Activated CD8-positive, alpha-beta memory T cell treated with anti-CD3 and anti-CD28 coated beads for 4 hours (primary cell): ENCODE results near the gene RAD54L.
"Not testable (repeated sequence)": the region's sequence is repeated elsewhere in the genome, so short reads cannot be mapped to it uniquely, and the experiment has no call there.

Experiments used
- DNase-seq, 2 donors: peaks; one replicate each; pipeline ENCODE4 v3.0.0-alpha.2; 2020; ENCODE audit warnings: low read depth in 2 of 2

RAD54L gene

GRCh38 chr1:46241733-46242132, 5.8 kb upstream of the RAD54L start:
- DNase-seq, result not testable (repeated sequence)

- no peak for DNase-seq
Measured at GRCh38 chr1:46242918-46243317, 4.6 kb upstream of the RAD54L start.

- DNase-seq, result not testable (repeated sequence)
Measured at GRCh38 chr1:46243831-46244230, 3.7 kb upstream of the RAD54L start.

GRCh38 chr1:46244656-46245371, 2.7 kb upstream of the RAD54L start:
- no peak for DNase-seq

GRCh38 chr1:46246136-46246535, 1.4 kb upstream of the RAD54L start:
- DNase-seq, result not testable (repeated sequence)

- DNase-seq, result peak; percentile 38 to 41
Measured at GRCh38 chr1:46246548-46247435, 771 bp upstream of the RAD54L start.

- DNase-seq, result no peak
Measured at GRCh38 chr1:46248122-46248920, 758 bp downstream of the RAD54L start.

GRCh38 chr1:46254668-46255067, 7.1 kb downstream of the RAD54L start:
- DNase-seq, result no peak

GRCh38 chr1:46256523-46256922, 9.0 kb downstream of the RAD54L start:
- DNase-seq, result no peak

- no peak for DNase-seq
Measured at GRCh38 chr1:46262508-46262907, 14.9 kb downstream of the RAD54L start.

- no peak for DNase-seq
Measured at GRCh38 chr1:46263146-46263545, 15.6 kb downstream of the RAD54L start.

- no peak for DNase-seq
Measured at GRCh38 chr1:46268578-46268977, 21.0 kb downstream of the RAD54L start.

- DNase-seq, result no peak
Measured at GRCh38 chr1:46274225-46275029, 26.9 kb downstream of the RAD54L start.

- DNase-seq, result no peak
Measured at GRCh38 chr1:46275030-46275337, 27.4 kb downstream of the RAD54L start.

- no peak for DNase-seq
Measured at GRCh38 chr1:46277658-46278373, 30.3 kb downstream of the RAD54L start.

GRCh38 chr1:46278807-46279206, 31.2 kb downstream of the RAD54L start:
- DNase-seq, result no peak

- no peak for DNase-seq
Measured at GRCh38 chr1:46280092-46280491, 32.5 kb downstream of the RAD54L start.

- DNase-seq, result no peak
Measured at GRCh38 chr1:46281021-46281420, 33.5 kb downstream of the RAD54L start.

GRCh38 chr1:46284058-46284457, 36.5 kb downstream of the RAD54L start:
- no peak for DNase-seq

- DNase-seq, result no peak
Measured at GRCh38 chr1:46284597-46285564, 37.3 kb downstream of the RAD54L start.
